Measurements from ENCODE around the gene PDE6D.

DNA sequence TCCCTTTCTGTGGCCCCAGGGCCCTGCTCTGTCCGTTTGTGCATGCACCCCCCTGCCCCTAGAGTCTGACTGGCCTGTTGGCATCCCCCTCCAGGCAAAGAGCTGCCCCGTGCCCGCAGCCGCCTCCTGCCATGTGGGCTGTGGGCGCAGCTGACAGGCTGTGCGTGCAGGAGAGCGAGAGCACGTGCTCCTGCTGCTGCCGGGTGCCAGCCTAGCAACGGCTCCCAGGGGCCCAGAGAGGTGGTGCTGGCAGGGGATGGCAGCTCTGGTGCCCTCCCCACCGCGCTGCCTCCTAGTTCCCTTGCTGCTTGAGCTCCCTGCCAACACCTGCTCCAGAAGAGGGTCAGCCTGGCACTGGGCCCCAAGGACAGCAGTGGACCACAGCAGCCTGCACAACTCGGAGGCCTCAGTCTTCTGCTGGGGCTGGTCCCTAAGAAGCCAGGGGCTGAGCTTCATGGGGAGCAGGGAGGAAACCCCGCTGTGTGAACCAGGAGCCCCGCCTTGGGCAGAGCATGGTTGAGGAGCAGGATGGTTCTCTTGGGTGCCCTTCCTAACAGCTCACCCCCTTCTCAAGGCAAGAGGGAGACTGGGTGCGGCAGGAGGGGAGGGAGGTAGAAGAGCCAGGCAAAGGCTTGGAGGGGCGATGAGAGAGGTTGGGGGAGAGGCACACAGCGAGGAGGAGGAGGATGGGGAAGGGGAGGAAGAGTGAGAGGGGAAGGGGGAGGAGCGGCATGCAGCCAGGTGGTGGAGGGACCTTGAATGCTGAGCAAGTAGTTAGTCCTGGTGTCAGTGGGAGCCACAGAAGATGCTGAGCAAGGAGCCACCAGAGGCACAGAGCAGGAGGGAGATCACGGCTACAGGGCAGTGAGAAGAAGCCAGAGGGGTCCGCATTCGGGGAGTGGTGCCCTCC is 96.5 kb downstream of the PDE6D start:
- TF ChIP-seq, protein P1, sequence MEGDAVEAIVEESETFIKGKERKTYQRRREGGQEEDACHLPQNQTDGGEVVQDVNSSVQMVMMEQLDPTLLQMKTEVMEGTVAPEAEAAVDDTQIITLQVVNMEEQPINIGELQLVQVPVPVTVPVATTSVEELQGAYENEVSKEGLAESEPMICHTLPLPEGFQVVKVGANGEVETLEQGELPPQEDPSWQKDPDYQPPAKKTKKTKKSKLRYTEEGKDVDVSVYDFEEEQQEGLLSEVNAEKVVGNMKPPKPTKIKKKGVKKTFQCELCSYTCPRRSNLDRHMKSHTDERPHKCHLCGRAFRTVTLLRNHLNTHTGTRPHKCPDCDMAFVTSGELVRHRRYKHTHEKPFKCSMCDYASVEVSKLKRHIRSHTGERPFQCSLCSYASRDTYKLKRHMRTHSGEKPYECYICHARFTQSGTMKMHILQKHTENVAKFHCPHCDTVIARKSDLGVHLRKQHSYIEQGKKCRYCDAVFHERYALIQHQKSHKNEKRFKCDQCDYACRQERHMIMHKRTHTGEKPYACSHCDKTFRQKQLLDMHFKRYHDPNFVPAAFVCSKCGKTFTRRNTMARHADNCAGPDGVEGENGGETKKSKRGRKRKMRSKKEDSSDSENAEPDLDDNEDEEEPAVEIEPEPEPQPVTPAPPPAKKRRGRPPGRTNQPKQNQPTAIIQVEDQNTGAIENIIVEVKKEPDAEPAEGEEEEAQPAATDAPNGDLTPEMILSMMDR (IDR thresholded peaks at IDR 0.05 in 4 of 5, conservative IDR thresholded peaks at IDR 0.05 in 1 of 5): no peak
- no peak for TF ChIP-seq POLR2A (IDR thresholded peaks at IDR 0.05)

All from gastrocnemius medialis (tissue), 4 donors.